Activated T-helper 17 cell treated with anti-CD3 and anti-CD28 coated beads, Interleukin-2, amount 50 U/mL, for 72 hours (primary cell): Measurements from ENCODE around the gene ARAF. TPM values are rescaled to one million over a fixed set of nuclear protein-coding genes. Genes with fewer than 3 reads are reported as not detected.

Source experiments
- ATAC-seq: fragments of 150-1000 bp; cut with Tn5 transposase; replicated peaks from 2 replicates; pipeline ENCODE4 v1.10.0; 2021; ENCODE audit warnings: mild to moderate bottlenecking, moderate library complexity
- H3K27ac Mint-ChIP-seq: one replicate; pipeline ENCODE4 v1.8.0; 2022; ENCODE audit warnings: mixed read lengths
- H3K27me3 Mint-ChIP-seq: one replicate; pipeline ENCODE4 v1.8.0; 2022; ENCODE audit warnings: mixed read lengths
- H3K36me3 Mint-ChIP-seq: one replicate; pipeline ENCODE4 v1.8.0; 2022; ENCODE audit warnings: low read depth, mild to moderate bottlenecking, mixed read lengths
- H3K4me1 Mint-ChIP-seq: one replicate; pipeline ENCODE4 v1.8.0; 2022; ENCODE audit warnings: mixed read lengths
- H3K4me3 Mint-ChIP-seq: one replicate; pipeline ENCODE4 v1.8.0; 2022; ENCODE audit warnings: mild to moderate bottlenecking, mixed read lengths
- H3K9me3 Mint-ChIP-seq: one replicate; pipeline ENCODE4 v1.8.0; 2022; ENCODE audit warnings: mixed read lengths
- total RNA-seq, 2 donors: library from RNA; stranded (reverse); gene quantifications; one replicate each; pipeline ENCODE4 v1.2.3, GENCODE V29; 2022

The ARAF gene
- total RNA-seq, 2 donors from 2014 or later: 74.8 to 75.5 TPM

DNA sequence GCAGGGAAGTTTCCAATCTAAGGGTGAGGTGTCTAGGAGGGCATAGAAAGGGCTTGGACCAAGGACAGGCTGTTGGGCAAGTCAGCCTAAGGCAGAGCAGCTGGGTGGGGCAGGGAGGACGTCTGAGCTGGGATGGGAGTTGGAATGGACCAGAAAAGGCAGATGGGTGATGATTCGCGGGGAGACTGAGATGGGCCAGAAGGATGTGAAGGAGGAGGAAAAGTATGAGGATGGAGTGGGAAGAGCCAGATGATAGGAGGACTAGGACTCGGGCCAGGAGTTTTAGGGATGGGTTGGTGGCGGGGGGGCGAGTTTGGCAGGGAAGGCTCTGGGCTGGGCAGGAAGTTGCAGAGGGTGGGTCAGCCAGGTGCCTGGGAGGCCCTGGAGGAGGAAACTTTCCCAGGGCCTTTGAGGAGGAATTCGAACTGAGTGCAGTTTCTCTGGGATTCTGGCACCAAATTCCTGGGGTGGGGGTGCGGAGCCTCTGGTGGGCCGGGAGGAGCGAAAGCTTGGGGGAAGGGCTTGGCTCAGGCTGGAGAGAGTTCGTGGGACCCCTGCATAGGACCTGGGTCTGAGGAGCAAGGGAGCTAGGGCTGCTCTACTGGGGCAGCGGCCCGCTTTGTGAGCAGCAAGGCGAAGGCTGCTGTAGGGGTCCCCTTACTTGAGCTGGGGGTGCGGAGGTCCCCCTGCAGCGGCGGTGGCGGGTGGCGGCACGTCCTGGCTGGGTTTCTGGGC, 12.5 kb downstream of the ARAF start:
- Mint-ChIP-seq H3K27me3 (no peaks in the 10 kb centered on the region), H3K4me3 (no peak overlapping the region), H3K9me3 (no peaks in the 10 kb centered on the region), H3K36me3 (peaks cover 48% of the 10 kb centered on the region), H3K4me1 (peaks cover 25% of the 10 kb centered on the region), H3K27ac (peak overlapping the region; percentile 75)
- no peak for ATAC-seq

DNA sequence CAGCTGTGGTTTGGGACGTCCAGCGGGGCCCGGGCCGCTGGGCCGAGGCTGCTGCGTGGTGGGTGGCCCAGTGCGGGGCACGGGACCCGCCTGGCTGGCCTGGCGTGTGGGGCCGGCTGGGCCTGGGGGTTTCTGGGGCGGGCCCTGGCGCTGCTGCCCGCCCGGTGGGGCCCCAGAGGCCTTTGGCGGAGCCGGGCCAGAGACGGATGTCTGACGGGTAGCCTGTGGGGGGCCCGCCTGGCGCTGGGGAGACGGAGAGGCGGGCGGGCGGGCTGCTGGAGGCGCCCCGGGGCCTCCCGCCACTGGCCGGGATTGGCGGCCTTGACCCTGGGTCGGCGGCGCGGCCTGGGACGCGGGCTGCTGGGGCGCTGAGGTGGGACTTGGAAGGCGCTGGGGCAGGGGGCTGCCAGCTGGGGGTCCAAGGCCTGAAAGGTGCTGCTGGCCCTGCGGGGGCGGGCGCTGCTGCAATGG, 13.1 kb downstream of the ARAF start:
- no peaks in the 10 kb centered on the region for H3K9me3 Mint-ChIP-seq
- ATAC-seq: no peak
- no peaks in the 10 kb centered on the region for H3K27me3 Mint-ChIP-seq
- peaks cover 27% of the 10 kb centered on the region for H3K4me1 Mint-ChIP-seq
- no peak overlapping the region for H3K27ac Mint-ChIP-seq
- peaks cover 42% of the 10 kb centered on the region for H3K36me3 Mint-ChIP-seq
- no peak overlapping the region for H3K4me3 Mint-ChIP-seq

DNA sequence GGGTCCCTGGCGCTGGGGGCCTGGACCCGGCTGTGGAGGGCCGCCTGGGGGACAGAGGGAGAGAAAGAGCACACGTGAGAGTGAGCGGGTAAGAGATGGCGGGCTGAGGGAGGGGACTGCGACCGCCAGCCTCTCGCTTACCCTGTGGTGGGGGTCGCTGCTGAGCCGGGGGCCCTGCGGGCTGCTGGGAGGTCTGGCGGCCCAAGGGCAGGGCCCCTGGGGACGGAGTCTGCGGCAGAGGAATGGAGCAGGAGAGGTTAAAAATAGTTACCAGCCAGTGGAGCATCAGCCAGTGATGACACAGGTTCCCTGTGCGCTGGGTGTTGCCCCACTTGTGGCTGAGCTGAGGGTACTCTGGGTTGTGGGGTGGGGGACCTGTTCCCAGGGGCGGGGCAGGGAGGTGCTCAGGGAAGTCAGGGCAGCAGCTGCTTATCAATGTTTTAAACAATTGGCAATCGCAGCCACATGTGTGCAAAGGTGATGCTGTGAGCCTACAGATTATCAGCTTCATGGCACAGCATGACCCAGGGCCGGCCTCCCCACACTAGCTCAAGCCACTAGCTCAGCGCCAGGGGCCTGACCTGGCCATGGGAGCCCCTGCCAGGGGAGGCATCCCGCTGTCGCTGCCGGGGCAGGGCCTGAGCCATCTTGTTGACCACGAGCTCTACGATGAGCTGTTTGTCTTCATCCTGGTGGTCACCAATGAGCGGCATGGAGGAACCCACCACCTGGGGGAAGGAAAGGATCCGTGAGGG, 13.7 kb downstream of the ARAF start:
- Mint-ChIP-seq H3K4me1 (peaks cover 33% of the 10 kb centered on the region), H3K36me3 (peaks cover 35% of the 10 kb centered on the region), H3K27me3 (no peaks in the 10 kb centered on the region), H3K4me3 (no peak overlapping the region), H3K27ac (no peak overlapping the region), H3K9me3 (no peaks in the 10 kb centered on the region)
- ATAC-seq: no peak

DNA sequence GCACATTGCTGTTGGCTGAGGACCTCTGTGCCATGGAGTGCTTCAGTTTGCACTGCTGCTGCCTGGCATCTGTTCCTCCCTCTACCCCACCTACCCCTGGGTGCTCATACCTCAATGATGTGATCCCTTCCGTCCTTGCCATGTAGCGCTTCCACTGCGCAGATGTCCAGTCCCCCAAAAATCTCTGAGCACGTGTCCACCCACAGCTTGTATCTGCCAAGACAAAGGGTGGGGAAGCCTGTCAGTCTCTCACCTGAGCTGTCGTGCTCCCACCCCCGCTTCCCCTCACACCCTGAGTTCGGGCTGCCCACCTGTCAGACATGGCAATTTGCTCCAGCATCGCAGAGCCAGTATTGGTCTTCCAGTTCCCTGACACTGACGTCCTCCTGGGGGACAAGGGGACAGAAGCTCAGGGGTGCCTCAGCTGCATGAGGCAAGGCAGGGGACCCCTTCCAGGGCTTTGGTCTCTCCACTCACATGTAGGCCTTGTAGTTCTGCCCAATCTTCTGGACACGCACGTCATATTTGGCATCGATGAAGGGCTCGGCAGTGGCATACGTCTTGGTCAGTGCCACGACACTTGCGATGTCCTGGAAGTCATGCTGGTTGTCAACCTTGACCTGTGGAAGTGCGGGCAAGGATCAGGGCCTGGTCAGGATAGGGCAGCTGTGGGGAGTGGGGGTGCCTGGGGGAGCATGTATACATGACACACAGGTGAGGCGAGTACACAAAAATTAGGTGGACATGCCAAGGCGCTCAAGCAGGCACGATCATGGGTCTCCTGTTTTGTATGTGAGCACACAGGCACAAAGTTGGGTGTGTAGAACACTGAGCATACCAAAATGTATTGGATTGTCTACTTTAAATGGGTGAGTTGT, 15.3 kb downstream of the ARAF start:
- no peak overlapping the region for H3K27ac Mint-ChIP-seq
- H3K4me1 Mint-ChIP-seq: peaks cover 33% of the 10 kb centered on the region
- no peak for ATAC-seq
- no peaks in the 10 kb centered on the region for H3K9me3 Mint-ChIP-seq
- H3K27me3 Mint-ChIP-seq: no peaks in the 10 kb centered on the region
- peak overlapping the region; percentile 30 for H3K4me3 Mint-ChIP-seq
- H3K36me3 Mint-ChIP-seq: peaks cover 20% of the 10 kb centered on the region

DNA sequence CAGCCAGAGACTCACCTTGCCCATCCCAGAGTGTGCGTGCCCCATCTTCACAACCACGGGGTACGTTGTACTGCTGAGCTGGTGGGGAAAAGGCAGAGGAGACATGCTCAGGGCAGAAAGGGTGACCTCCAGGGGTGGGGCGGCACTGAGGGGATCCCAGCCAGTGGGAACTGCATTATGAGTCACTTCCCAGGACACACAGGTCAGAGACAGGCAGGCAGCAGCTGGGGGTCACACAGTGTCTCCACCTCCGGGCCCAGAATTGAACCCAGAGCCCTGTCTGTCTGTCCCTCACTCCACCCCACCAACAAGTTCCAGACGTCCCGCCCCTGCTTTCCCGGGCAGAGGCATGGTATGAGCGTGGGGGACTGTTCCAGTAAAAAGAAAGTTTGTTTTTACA, 16.4 kb downstream of the ARAF start:
- peak overlapping the region; percentile 30 for H3K4me3 Mint-ChIP-seq
- no peak overlapping the region for H3K27ac Mint-ChIP-seq
- ATAC-seq: no peak

DNA sequence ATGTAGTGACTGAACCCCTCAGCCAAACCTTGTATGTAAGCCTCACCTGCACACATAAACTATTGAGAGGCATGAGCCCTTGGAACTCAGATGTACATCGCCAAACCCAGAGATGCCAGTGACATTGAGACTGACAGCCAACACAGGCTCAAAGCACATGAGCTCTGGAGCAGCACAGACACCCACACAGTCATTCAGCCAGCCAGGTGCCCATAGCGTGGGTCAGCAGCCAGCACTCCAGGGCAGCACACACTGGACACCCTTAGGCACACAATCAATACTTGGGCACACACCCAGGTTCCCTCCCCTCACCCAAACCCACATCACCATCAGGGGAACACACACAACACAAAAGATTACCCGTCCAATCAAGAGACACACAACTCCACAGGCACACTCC, 16.9 kb downstream of the ARAF start:
- peaks cover 16% of the 10 kb centered on the region for H3K36me3 Mint-ChIP-seq
- ATAC-seq: no peak
- H3K4me3 Mint-ChIP-seq: peak overlapping the region; percentile 61

More for the DNA sequence above, 16.4 kb downstream of the ARAF start:
- Mint-ChIP-seq H3K9me3 (no peaks in the 10 kb centered on the region), H3K27me3 (no peaks in the 10 kb centered on the region), H3K36me3 (peaks cover 12% of the 10 kb centered on the region), H3K4me1 (peaks cover 35% of the 10 kb centered on the region)

DNA sequence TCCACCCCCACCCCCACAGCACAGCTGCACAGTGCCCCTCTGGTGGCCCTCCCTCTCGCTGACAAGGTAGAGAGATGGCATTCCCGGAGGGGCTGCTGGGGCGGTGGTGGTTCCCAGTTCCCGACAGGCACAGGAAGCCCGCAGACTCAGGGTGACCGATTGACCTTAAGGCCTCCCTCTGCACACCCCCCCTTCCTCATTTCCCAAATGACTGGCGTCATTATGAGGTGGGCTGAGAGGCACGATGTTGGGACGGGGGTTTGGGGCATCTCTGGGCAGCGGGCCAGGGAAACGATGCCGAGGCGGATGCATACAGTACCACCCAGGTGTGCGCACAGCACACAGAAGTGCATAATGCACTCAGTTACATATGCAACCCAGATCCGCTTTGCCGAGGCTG, 17.7 kb downstream of the ARAF start:
- Mint-ChIP-seq H3K27ac (no peak overlapping the region), H3K4me1 (peaks cover 35% of the 10 kb centered on the region), H3K36me3 (peaks cover 16% of the 10 kb centered on the region), H3K27me3 (no peaks in the 10 kb centered on the region), H3K4me3 (peak overlapping the region; percentile 61), H3K9me3 (no peaks in the 10 kb centered on the region)
- no peak for ATAC-seq

More for the DNA sequence above, 16.9 kb downstream of the ARAF start:
- Mint-ChIP-seq H3K27ac (no peak overlapping the region), H3K27me3 (no peaks in the 10 kb centered on the region), H3K4me1 (peaks cover 35% of the 10 kb centered on the region), H3K9me3 (no peaks in the 10 kb centered on the region)

DNA sequence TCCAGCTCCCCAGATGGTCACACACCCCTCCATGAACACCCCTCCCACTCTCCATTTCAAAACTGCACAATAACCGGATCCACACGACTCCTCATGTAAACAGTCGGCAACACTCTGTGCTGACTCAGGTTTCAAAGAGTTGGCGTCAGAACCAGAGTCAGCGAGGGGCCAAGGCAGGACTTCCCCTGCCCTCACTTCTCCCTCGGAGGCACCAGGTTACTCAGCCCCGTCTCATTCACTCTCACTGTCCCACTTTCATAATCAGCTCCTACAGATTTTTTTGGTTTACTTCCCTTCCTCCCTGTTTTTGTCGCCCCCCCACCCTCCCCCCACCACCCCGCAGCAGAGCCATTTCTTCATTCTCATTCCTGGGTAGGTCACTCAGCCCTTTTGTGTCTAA, 18.5 kb downstream of the ARAF start:
- Mint-ChIP-seq H3K9me3 (no peaks in the 10 kb centered on the region), H3K27ac (peak overlapping the region; percentile 36), H3K36me3 (peaks cover 25% of the 10 kb centered on the region), H3K4me1 (peaks cover 39% of the 10 kb centered on the region), H3K4me3 (peak overlapping the region; percentile 61), H3K27me3 (no peaks in the 10 kb centered on the region)
- ATAC-seq: peak; percentile 83

DNA sequence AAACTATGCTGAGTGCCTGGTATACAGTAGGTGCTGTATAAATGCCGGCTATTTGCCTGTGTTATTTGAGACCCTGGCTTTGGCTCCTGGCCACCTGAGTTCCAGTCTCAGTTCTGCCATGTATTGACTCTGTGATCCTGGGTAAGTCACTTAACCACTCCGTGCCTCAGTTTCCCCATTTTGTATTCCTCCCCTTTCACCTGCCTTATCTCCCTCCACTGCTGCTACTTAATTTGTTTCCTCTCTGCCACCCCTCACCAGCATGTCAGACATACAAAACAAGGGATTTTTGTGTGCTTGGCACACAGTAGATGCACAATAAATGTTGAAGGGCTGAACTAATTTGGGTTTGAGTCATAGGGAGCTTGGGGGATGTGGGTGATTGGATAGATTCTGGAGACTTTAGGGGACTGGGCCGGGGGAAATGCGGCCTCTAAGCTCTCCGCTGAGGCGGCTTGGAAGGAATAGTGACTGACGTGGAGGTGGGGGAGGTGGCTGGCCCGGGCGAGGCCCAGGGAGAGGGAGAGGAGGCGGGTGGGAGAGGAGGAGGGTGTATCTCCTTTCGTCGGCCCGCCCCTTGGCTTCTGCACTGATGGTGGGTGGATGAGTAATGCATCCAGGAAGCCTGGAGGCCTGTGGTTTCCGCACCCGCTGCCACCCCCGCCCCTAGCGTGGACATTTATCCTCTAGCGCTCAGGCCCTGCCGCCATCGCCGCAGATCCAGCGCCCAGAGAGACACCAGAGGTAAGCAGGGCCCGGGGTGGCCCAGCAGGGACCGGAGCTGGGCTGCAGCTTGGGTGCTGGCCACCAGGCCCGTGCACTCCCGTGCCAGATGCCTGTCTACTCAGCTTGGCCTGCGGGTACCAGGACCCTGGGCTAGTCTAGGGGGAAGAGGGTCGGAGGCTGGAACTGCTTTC, 21.0 kb downstream of the ARAF start, which contains the start of gene TIMP1:
TIMP1 (plus strand) TSS at position 706 of the 917 bp plus-strand sequence. CDS start 980 bp downstream, outside the sequence.
- H3K36me3 Mint-ChIP-seq: peaks cover 31% of the 10 kb centered on the region
- peaks cover 36% of the 10 kb centered on the region for H3K4me1 Mint-ChIP-seq
- no peaks in the 10 kb centered on the region for H3K9me3 Mint-ChIP-seq
- peak within 1 kb of the TSS; percentile 75 for H3K4me3 Mint-ChIP-seq
- ATAC-seq: peak; percentile 81
- H3K27ac Mint-ChIP-seq: peak within 1 kb of the TSS; percentile 90
- H3K27me3 Mint-ChIP-seq: no peaks in the 10 kb centered on the region

DNA sequence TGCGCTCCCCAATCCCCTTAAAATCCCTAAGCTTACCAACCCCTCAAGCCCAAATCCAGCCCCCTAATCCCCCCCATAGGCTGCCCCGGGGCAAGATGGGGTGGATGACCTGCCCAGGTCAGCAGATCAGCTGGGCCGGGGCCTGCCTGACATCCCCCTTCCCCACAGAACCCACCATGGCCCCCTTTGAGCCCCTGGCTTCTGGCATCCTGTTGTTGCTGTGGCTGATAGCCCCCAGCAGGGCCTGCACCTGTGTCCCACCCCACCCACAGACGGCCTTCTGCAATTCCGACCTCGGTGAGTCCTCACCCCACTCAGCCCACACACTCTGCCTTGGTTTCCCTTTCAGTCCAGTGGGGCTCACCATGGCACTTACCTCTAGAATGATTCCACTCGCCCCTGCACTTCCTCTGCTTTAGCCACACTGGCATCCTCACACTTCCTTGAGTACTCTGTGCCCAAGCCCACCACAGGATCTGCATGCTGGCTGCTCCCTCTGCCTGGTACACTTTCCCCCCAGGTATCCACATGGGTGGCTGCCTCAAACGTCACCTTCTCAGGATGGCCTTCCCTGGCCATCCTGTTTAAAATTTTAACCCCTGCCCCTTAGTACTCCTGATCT, 22.3 kb downstream of the ARAF start:
- H3K27ac Mint-ChIP-seq: peak overlapping the region; percentile 90
- H3K4me1 Mint-ChIP-seq: peaks cover 26% of the 10 kb centered on the region
- H3K4me3 Mint-ChIP-seq: peak overlapping the region; percentile 75
- ATAC-seq: no peak
- H3K9me3 Mint-ChIP-seq: no peaks in the 10 kb centered on the region
- H3K36me3 Mint-ChIP-seq: peaks cover 31% of the 10 kb centered on the region
- H3K27me3 Mint-ChIP-seq: no peaks in the 10 kb centered on the region

DNA sequence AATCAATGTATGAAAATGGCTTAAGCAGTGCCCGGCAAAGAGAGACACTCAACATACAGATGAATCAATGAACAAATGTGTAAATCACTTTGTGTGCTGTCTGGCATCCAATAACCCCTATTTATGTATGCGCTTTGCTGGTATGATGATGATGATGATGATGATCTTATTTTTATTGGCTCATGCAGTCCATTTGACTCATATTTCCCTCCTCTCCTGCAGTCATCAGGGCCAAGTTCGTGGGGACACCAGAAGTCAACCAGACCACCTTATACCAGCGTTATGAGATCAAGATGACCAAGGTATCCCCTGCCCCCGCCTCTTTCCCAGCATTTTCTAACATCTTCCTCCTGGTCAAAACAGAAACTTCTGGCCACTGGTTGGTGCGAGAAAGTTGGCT, 23.7 kb downstream of the ARAF start:
- Mint-ChIP-seq H3K4me3 (peak overlapping the region; percentile 75), H3K27me3 (no peaks in the 10 kb centered on the region), H3K4me1 (peaks cover 16% of the 10 kb centered on the region), H3K36me3 (peaks cover 31% of the 10 kb centered on the region), H3K9me3 (no peaks in the 10 kb centered on the region), H3K27ac (no peak overlapping the region)
- ATAC-seq: peak; percentile 13

DNA sequence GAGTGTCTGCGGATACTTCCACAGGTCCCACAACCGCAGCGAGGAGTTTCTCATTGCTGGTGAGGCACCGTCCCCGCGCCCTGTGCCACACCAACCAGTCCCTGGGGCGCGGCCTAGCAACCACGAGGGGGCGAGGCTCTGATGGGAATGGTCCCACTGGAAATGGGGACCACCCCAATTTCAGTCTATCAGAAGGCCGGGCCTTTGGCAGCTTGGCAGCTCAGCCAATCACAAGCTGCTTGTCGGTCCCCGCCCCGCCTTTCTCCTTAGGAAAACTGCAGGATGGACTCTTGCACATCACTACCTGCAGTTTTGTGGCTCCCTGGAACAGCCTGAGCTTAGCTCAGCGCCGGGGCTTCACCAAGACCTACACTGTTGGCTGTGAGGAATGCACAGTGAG, 24.3 kb downstream of the ARAF start:
- H3K27ac Mint-ChIP-seq: no peak overlapping the region
- H3K4me1 Mint-ChIP-seq: peaks cover 16% of the 10 kb centered on the region
- no peaks in the 10 kb centered on the region for H3K9me3 Mint-ChIP-seq
- no peak for ATAC-seq
- no peak overlapping the region for H3K4me3 Mint-ChIP-seq
- H3K36me3 Mint-ChIP-seq: peaks cover 31% of the 10 kb centered on the region
- no peaks in the 10 kb centered on the region for H3K27me3 Mint-ChIP-seq
